Measurements from ENCODE around the gene ABCC4.

DNA sequence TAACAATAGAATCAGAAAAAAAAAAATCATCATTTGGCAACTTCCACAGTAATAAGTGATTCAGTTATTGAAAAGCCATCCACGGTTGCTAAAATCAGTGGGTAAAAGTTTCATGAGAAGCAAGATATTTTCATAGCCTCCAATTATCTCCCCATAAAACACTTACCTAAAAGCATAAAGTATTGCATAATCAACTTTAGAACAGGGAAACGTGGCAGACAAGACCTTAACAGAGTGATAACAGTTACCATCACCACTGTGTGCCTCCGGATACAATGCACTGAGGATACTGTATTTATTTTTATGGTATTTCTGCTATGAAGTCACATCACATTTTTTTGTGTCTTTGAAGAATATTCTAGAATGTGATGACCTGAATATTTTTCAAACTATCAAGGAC lies 37.0 kb downstream of the ABCC4 start:
- TF ChIP-seq, protein P1, sequence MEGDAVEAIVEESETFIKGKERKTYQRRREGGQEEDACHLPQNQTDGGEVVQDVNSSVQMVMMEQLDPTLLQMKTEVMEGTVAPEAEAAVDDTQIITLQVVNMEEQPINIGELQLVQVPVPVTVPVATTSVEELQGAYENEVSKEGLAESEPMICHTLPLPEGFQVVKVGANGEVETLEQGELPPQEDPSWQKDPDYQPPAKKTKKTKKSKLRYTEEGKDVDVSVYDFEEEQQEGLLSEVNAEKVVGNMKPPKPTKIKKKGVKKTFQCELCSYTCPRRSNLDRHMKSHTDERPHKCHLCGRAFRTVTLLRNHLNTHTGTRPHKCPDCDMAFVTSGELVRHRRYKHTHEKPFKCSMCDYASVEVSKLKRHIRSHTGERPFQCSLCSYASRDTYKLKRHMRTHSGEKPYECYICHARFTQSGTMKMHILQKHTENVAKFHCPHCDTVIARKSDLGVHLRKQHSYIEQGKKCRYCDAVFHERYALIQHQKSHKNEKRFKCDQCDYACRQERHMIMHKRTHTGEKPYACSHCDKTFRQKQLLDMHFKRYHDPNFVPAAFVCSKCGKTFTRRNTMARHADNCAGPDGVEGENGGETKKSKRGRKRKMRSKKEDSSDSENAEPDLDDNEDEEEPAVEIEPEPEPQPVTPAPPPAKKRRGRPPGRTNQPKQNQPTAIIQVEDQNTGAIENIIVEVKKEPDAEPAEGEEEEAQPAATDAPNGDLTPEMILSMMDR (IDR thresholded peaks at IDR 0.05): no peak
- no peak for TF ChIP-seq POLR2A (IDR thresholded peaks at IDR 0.05)
